ENCODE measurements around the gene MAPK4. TPM values are rescaled to one million over a fixed set of nuclear protein-coding genes. Genes with fewer than 3 reads are reported as not detected.

The MAPK4 gene
- total RNA-seq, 1 donor from 2014 or later = 2.2 TPM

- TF ChIP-seq CTCF (IDR thresholded peaks at IDR 0.05) (no peak), POLR2A (IDR thresholded peaks at IDR 0.05) (no peak), POLR2AphosphoS5 (IDR thresholded peaks at IDR 0.05; ENCODE audit: insufficient read depth in 1 of 2, low read depth in 1 of 2) (no peak)
- no peak for DNase-seq (ENCODE audit: extremely low spot score in 2 of 2)
- Histone ChIP-seq H3K27me3 (no peaks in the 10 kb centered on the region), H3K27ac (no peak overlapping the region), H3K4me1 (no peaks in the 10 kb centered on the region), H3K4me3 (no peak overlapping the region), H3K9me3 (no peaks in the 10 kb centered on the region), H3K36me3 (no peaks in the 10 kb centered on the region)
- intact Hi-C loops (cut with DNase I) = no loop called here
Observed at GRCh38 chr18:50579061-50579774, 19.3 kb downstream of the MAPK4 start.

GRCh38 chr18:50581517-50581916 is 21.6 kb downstream of the MAPK4 start:
- Histone ChIP-seq H3K36me3 (no peaks in the 10 kb centered on the region), H3K27me3 (no peaks in the 10 kb centered on the region), H3K9me3 (no peaks in the 10 kb centered on the region), H3K4me3 (no peak overlapping the region), H3K27ac (no peak overlapping the region), H3K4me1 (no peaks in the 10 kb centered on the region)
- DNase-seq (ENCODE audit: extremely low spot score in 2 of 2) = no peak
- intact Hi-C loops (cut with DNase I) = no loop called here
- TF ChIP-seq CTCF (IDR thresholded peaks at IDR 0.05) = no peak
- no peak for TF ChIP-seq POLR2A (IDR thresholded peaks at IDR 0.05)
- no peak for TF ChIP-seq POLR2AphosphoS5 (IDR thresholded peaks at IDR 0.05; ENCODE audit: insufficient read depth in 1 of 2, low read depth in 1 of 2)

GRCh38 chr18:50582500-50582899 is 22.6 kb downstream of the MAPK4 start:
- Histone ChIP-seq H3K27ac (no peak overlapping the region), H3K36me3 (no peaks in the 10 kb centered on the region), H3K9me3 (no peaks in the 10 kb centered on the region), H3K4me3 (no peak overlapping the region), H3K4me1 (no peaks in the 10 kb centered on the region), H3K27me3 (no peaks in the 10 kb centered on the region)
- no peak for DNase-seq (ENCODE audit: extremely low spot score in 2 of 2)
- intact Hi-C loops (cut with DNase I) = no loop called here
- TF ChIP-seq CTCF (IDR thresholded peaks at IDR 0.05) (no peak), POLR2AphosphoS5 (IDR thresholded peaks at IDR 0.05; ENCODE audit: insufficient read depth in 1 of 2, low read depth in 1 of 2) (no peak), POLR2A (IDR thresholded peaks at IDR 0.05) (no peak)

- no peaks in the 10 kb centered on the region for H3K4me1 ChIP-seq
- intact Hi-C loops (cut with DNase I) = no loop called here
- no peak for TF ChIP-seq POLR2A (IDR thresholded peaks at IDR 0.05)
- TF ChIP-seq CTCF (IDR thresholded peaks at IDR 0.05) = no peak
- no peak for TF ChIP-seq POLR2AphosphoS5 (IDR thresholded peaks at IDR 0.05; ENCODE audit: insufficient read depth in 1 of 2, low read depth in 1 of 2)
- no peak for DNase-seq (ENCODE audit: extremely low spot score in 2 of 2)
- H3K36me3 ChIP-seq = no peaks in the 10 kb centered on the region
- H3K27ac ChIP-seq = no peak overlapping the region
- H3K27me3 ChIP-seq = no peaks in the 10 kb centered on the region
- H3K4me3 ChIP-seq = no peak overlapping the region
- no peaks in the 10 kb centered on the region for H3K9me3 ChIP-seq
Observed at GRCh38 chr18:50586710-50587109, 26.8 kb downstream of the MAPK4 start.

GRCh38 chr18:50590593-50590992 is 30.7 kb downstream of the MAPK4 start:
- intact Hi-C loops (cut with DNase I) = no loop called here

More at GRCh38 chr18:50590593-50590992, 30.7 kb downstream of the MAPK4 start:
- no peak for DNase-seq (ENCODE audit: extremely low spot score in 2 of 2)
- Histone ChIP-seq H3K27ac (no peak overlapping the region), H3K36me3 (no peaks in the 10 kb centered on the region), H3K27me3 (no peaks in the 10 kb centered on the region), H3K9me3 (no peaks in the 10 kb centered on the region), H3K4me1 (no peaks in the 10 kb centered on the region), H3K4me3 (no peak overlapping the region)
- no peak for TF ChIP-seq POLR2A (IDR thresholded peaks at IDR 0.05)
- TF ChIP-seq CTCF (IDR thresholded peaks at IDR 0.05) = no peak
- no peak for TF ChIP-seq POLR2AphosphoS5 (IDR thresholded peaks at IDR 0.05; ENCODE audit: insufficient read depth in 1 of 2, low read depth in 1 of 2)
